Measurements from ENCODE around the gene TBC1D8.
A peak's percentile ranks its signal among the peaks of the same experiment; 100 is the strongest.

The TBC1D8 gene

GRCh38 chr2:101161658-101162057, 10.5 kb upstream of the TBC1D8 start:
- DNase-seq: no peak

DNA sequence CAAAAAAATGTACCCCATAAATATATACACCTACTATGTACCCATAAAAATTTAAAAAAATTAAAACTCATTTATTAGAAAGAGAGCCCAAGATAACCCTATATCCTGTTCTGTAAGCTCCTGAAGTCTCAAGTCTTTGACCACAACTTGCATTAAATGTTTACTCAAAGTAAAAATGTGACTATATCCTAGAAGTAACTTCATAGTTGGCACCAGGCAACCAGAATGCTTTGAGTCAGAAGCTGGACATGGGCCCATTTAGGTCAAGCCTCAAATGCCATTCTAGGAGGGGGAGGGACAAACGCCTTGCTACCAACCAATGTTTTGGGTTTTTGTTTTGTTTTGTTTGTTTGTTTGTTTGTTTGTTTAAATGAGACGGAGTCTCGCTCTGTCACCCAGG, 9.3 kb upstream of the TBC1D8 start:
- no peak for DNase-seq

- no peak for DNase-seq
Observed at GRCh38 chr2:101159526-101159925, 8.3 kb upstream of the TBC1D8 start.

DNA sequence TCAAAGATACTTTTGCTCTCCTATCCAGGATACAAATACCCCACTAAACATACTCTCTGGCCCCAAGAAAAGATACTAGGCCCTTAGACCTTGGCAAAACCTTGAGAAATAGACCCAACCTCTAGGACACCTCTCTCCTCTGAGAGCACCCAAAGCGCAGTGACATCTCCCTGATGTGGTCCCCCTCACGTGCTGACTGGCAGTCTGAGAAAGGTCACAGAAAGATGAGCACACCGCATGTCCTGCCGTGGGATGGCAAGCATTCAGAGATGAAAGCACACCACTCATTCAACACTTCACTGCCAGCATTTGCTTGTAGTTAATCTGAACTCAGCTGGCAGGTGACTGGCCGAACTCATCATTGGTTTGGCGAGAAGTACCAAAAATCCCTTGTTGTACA, 6.1 kb upstream of the TBC1D8 start:
- no peak for DNase-seq

DNA sequence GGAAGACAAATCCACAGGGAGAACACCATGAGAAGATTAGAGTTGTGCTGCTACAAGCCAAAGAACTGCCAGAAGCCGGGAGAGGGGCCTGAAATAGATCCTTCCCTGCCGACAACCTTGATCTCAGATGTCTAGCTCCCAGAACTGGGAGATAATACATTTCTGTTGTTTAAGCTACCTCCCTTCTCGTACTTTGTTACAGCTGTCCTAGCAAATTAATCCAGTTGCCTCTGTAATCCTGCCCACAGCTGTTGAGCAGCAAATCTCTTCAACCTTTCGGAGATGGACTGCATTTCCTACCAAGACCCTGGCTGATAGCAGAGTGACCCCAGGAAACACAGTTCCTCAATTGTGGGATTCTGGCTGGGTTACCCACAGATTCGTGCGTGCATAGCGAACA, 2.6 kb upstream of the TBC1D8 start:
- DNase-seq: no peak

DNA sequence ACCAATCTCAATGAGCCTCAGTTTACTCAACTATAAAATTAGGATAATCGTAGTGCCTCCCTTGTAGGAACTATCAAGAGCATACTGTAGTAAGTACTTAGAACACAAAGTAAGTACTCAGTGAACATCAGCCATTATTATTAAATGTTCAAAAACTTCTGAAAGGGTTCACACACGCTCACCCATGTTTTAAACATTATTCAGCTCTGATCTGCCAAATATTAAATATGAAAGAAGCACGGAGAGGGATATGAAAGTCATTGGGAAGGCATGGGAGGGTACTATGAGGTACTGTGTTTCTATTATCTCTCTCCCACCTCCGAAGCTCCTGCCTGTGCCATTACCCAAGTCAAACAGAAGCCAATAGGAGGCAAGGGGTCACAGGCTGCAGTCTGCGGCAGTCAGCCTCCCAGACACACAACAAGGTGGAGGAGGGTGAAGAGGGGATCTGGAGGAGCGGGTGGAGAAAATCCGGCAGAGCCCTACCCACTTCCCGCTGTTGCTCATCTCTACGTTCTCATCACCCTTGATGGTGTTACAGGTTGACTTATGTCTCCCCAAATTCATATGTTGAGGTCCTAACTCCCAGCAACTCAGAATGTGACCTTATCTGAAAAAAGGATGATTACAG, 2.0 kb upstream of the TBC1D8 start:
- no peak for DNase-seq

GRCh38 chr2:101152272-101153076, 1.3 kb upstream of the TBC1D8 start:
- DNase-seq: peak; percentile 76

GRCh38 chr2:101151859-101152271, 683 bp upstream of the TBC1D8 start:
- no peak for DNase-seq

- DNase-seq: no peak
Observed at GRCh38 chr2:101150306-101151145, 656 bp downstream of the TBC1D8 start.

DNA sequence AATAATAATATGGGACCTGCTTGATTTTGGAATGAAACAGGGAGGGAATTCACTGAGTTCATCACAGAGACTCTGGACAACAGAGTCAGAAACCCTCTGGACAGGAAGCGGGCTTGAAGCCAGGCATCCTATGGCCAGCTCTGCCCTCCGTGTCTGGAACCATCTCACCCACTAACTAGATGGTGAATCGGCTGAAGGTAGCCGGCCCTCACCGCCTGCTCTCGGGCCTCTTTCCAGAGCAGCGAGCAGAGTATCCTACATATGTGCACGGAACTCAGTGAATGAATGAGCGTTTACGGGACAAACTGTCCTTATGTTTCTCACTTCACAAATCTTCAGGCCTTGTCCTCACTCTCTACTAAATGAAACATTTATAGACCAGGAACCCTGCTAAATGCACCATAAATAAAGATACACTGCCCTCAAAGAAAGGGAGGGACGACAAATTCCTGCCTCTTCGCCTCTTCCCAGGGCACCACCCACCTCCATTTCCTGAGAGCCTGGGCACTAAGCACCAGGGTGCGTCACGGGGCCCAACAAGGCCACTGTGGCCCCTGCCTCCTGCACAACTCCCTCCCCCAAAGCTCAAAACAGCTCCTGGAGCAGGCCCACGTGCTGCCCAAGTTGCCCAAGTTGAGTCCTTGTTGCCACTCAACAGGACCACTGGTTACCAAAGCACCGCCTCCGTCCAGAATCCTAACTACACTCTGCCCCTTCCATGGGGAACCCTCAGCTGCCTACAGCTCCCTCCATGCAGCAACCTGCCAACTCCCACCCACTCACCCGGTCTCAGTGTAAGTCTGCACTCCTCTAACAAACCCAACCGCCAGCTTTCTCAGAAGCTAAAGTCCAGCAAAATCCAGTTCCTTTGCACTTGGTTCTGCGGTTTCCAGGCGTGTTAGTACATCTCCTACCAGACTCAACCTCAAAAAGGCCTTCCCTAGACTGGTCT, 1.7 kb downstream of the TBC1D8 start:
- DNase-seq: no peak

DNA sequence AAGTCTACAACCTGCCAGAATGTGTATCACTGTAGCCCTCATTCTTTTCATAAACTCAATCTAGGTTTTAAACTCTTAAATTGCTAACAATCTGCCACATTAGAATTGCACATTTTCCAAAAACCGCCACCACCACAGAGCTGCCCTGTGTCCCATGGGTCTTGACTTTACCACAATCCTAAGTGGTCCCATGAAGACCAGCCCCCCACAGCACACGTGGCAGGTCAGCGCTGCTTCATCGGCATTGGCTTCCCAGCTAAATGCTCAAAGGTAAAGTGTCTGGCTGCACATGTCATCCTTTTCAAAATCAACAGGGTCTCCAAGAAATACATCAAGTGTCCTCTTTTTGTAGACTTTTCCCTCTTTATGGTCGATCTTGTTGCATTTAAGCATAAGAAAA, 2.4 kb downstream of the TBC1D8 start:
- no peak for DNase-seq

DNA sequence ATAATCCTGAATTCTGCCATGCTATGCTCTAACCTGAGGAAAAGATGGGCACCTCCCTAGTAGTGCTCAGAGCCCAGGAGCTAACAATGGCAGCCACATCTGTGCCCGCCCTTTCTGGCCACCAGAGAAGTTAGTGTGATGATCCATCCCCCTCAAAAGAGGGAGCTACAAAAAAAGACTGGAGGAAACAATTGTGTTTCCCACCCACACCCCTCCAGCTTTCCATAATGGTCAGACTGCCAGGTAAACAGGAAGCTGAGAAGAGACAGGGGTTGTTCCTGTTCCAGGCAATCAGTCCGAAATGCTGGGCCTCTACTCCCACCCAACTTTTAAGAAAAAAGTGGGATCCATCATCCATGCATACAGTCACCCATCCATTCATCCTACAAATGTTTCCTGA, 3.2 kb downstream of the TBC1D8 start:
- no peak for DNase-seq

DNA sequence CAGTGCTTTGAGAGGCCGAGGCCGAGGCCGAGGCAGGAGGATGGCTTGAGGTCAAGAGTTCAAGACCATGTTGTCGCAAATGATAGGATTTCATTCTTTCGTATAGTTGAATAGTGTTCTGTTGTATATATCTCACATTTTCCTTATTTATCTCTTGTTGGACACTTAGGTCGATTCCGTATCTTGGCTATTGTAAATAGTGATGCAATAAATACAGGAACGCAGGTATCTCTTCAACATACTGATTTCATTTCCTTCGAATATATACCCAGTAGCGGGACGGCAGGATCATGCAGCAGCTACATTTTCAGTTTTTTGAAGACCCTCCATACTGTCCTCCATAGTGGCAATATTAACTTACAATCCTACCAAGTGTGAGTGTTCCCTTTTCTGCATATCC, 4.1 kb downstream of the TBC1D8 start:
- DNase-seq: no peak

- DNase-seq: no peak
Observed at GRCh38 chr2:101146535-101146934, 4.6 kb downstream of the TBC1D8 start.

DNA sequence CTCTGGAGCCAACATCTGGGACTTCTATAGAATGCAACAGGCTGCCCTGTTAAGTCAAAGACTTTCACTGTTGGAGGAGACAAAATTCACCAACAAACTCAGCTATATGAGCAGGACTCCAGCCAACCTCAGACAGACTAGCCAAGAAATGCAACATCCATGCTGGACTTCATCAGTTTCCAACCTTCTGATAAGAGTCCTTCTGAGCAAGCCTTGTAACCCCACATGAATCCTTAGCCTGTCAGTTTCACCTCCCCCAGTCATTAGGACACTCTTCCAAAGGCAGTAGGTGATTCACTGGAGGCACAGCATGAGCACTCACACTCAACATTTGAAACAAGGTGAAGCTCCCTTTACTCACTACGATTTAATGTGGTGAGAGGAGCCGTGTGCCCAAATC, 5.8 kb downstream of the TBC1D8 start:
- no peak for DNase-seq

DNA sequence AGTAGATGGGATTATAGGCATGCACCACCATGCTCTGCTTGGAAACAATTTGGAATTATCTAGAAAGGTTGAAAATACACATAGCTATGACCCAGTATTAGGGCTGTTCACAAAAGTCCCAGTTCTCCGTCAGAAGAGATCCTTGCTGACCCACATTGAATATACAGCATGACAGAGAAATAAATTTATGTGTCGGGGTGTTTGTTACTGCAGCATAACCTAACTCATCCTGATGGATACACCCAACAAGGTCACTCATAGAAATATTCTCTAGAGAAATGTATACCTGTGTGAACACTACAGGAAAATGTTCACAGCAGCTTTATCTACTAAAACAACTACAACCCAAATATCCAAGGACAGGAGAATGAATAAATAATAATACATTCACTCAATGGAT, 9.0 kb downstream of the TBC1D8 start:
- no peak for DNase-seq

DNA sequence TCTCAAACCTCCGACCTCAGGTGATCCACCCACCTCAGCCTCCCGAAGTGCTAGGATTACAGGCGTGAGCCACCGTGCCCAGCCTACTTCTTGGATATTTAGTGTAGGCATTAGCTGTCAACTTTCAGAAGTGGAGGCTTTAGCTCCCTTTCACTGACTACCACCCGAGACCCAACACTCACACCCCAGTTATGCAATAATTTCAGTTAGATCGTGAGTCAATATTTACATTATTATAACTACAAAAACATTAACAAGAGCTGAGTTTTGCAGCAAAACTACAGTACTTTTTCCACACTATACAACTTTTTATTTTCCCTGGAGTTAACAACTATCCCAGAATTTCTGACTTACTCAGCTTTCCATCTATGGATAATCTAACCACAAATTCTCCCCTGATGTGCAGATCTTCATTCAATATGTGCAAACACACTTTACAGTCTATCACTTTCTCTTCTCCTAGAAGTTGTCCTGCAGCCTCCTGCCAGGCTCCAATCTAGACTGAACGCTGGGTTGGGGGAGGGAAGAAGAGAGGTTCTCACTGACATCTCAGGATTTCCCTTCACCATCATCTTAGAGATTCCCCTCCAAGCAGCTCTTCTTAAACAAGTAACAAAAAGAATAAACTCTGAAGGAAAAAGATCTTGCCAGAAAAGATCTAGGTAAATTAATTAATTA, 10.1 kb downstream of the TBC1D8 start:
- no peak for DNase-seq

DNA sequence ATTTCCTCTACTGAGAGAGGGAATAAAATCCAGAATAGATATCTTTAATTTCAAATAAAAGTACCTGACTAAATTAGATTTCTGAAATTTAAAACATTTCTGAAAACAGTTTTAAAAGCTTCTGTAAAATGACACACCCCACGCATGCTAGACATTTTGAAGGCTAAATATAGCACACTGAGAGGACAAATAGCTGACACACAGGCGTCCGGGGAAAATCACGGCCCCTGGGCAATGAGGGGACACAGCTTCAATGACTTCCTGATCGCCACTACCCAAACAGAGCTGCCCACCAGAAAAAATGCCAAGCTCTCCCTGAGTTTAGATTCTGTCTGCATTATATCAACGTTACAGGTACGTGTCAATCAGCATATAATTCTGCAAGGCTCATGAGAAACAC, 10.9 kb downstream of the TBC1D8 start:
- DNase-seq: no peak

GRCh38 chr2:101139495-101139894, 11.7 kb downstream of the TBC1D8 start:
- DNase-seq: no peak

DNA sequence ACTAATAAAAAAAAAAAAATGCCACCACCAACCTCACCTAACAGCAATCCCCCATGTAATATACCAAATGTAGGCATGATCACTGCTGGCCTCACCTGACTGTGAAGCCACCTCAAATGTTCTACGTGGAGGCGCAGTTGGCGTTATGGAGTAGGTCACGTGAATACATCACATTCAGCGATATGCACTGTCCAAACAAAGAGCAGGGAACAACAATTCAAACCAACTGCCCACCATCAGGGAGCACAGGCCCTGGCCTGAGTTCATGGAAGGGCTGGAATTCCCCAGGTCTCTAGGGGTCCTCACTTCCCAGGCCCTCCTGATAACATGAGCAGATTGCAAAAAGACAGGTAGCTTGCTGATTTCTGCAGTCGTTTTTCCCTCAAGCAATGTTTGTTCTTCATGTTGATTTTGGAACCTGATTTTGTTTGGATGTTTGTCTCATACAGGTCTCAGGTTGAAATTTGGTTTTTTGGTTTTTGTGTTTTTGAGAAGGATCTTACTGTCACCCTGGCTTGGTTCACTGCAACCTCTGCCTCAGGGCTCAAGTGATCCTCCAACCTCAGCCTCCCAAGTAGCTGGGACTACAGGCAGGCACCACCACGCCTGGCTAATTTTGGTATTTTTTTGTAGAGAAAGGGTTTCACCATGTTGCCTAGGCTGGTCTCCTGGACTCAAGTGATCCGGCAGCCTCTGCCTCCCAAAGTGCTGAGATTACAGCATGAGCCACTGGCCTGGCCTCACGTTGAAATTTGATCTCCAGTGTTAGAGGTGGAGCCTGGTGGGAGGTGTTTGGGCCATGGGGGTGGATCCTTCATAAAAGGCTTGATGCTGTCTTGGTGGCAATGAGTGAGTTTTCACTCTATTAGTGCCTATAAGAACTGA, 15.5 kb downstream of the TBC1D8 start:
- no peak for DNase-seq
